HG02798 (cell line): Measurements from ENCODE around the gene ZNF835.

Source experiments
- ATAC-seq: cut with Tn5 transposase; IDR thresholded peaks from one replicate; pipeline ENCODE4 v1.9.1; 2021; ENCODE audit warnings: mild to moderate bottlenecking; ENCODE audit not compliant: unreplicated experiment, poor library complexity

ZNF835 gene

GRCh38 chr19:56664511-56664910, 7.0 kb downstream of the ZNF835 start:
- ATAC-seq: no peak

GRCh38 chr19:56663931-56664500, 7.5 kb downstream of the ZNF835 start:
- no peak for ATAC-seq

- no peak for ATAC-seq
These were observed 10.3 kb downstream of the ZNF835 start for GRCh38 chr19:56661248-56661647.

GRCh38 chr19:56660381-56661107, 11.0 kb downstream of the ZNF835 start:
- ATAC-seq: no peak

GRCh38 chr19:56654151-56654550, 17.4 kb downstream of the ZNF835 start:
- no peak for ATAC-seq

GRCh38 chr19:56643460-56643955, 28.0 kb downstream of the ZNF835 start:
- no peak for ATAC-seq

GRCh38 chr19:56642711-56643459, 28.7 kb downstream of the ZNF835 start, which contains the start of gene SMIM17:
SMIM17 (plus strand) TSS chr19:56643159; CDS start chr19:56645668, 2,509 bp downstream.
- no peak for ATAC-seq

- ATAC-seq: no peak
These were observed 32.3 kb downstream of the ZNF835 start for GRCh38 chr19:56639217-56639616.

- ATAC-seq: no peak
These were observed 33.5 kb downstream of the ZNF835 start for GRCh38 chr19:56637976-56638555.

GRCh38 chr19:56633021-56633420, 38.5 kb downstream of the ZNF835 start:
- ATAC-seq: no peak

GRCh38 chr19:56625708-56626107, 45.8 kb downstream of the ZNF835 start:
- ATAC-seq: no peak

GRCh38 chr19:56623006-56623405, 48.6 kb downstream of the ZNF835 start:
- ATAC-seq: no peak

GRCh38 chr19:56622374-56622773, 49.2 kb downstream of the ZNF835 start:
- ATAC-seq: no peak

GRCh38 chr19:56619121-56619520, 52.4 kb downstream of the ZNF835 start:
- ATAC-seq: no peak

GRCh38 chr19:56617531-56617930, 54.0 kb downstream of the ZNF835 start:
- no peak for ATAC-seq

GRCh38 chr19:56613639-56614038, 57.9 kb downstream of the ZNF835 start:
- ATAC-seq: no peak

GRCh38 chr19:56612737-56613136, 58.8 kb downstream of the ZNF835 start:
- no peak for ATAC-seq
